Ascending aorta (tissue), 2 donors: ENCODE results near the gene CAPRIN2. TPM values are rescaled to one million over a fixed set of nuclear protein-coding genes. Genes with fewer than 3 reads are reported as not detected.

ENCODE experiments used
- DNase-seq, 2 donors: peaks; one replicate each; pipeline ENCODE4 v3.0.0-alpha.2; 2019; ENCODE audit warnings: low spot score in 2 of 2
- H3K27ac ChIP-seq, 2 donors: fragments of 200-600 bp; sonication (generic); one replicate each; pipeline ENCODE4 v1.5.1; 2016 to 2017; ENCODE audit warnings: mild to moderate bottlenecking in 1 of 2
- H3K27me3 ChIP-seq: fragments of 200-600 bp; sonication (generic); one replicate; pipeline ENCODE4 v1.5.1; 2017
- H3K36me3 ChIP-seq, 2 donors: fragments of 200-600 bp; sonication (generic); one replicate each; pipeline ENCODE4 v1.5.1; 2016
- H3K4me1 ChIP-seq, 2 donors: fragments of 200-600 bp; sonication (generic); one replicate each; pipeline ENCODE4 v1.5.1; 2016 to 2017; ENCODE audit warnings: mild to moderate bottlenecking in 1 of 2
- H3K4me3 ChIP-seq, 2 donors: fragments of 200-600 bp; sonication (generic); one replicate each; pipeline ENCODE4 v1.5.1; 2016 to 2017; ENCODE audit warnings: mild to moderate bottlenecking in 1 of 2
- H3K9me3 ChIP-seq, 2 donors: fragments of 200-600 bp; sonication (generic); one replicate each; pipeline ENCODE4 v1.5.1; 2016
- intact Hi-C: fragments of 100-400 bp; cut with DNase I; formaldehyde crosslinking; loops from one replicate; pipeline ENCODE4 v1.15.1; 2023
- total RNA-seq: library from RNA; depleted of rRNA; stranded (reverse); fragments of >200 nt; gene quantifications from one replicate; pipeline ENCODE4 v1.1.0, GENCODE V29; 2016
- TF ChIP-seq, protein P1 (sequence below), 3 experiments: fragments of 200-600 bp in 2 of 3; fragments of 450-650 bp in 1 of 3; sonication (generic) in 2 of 3; IDR thresholded peaks; one replicate each; pipeline ENCODE4 v1.5.1; 2016 to 2019; ENCODE audit warnings: antibody characterized with exemption in 3 of 3, mild to moderate bottlenecking in 1 of 3, moderate library complexity in 1 of 3

The CAPRIN2 gene
- total RNA-seq, 1 donor from 2014 or later, result 20.6 TPM

DNA sequence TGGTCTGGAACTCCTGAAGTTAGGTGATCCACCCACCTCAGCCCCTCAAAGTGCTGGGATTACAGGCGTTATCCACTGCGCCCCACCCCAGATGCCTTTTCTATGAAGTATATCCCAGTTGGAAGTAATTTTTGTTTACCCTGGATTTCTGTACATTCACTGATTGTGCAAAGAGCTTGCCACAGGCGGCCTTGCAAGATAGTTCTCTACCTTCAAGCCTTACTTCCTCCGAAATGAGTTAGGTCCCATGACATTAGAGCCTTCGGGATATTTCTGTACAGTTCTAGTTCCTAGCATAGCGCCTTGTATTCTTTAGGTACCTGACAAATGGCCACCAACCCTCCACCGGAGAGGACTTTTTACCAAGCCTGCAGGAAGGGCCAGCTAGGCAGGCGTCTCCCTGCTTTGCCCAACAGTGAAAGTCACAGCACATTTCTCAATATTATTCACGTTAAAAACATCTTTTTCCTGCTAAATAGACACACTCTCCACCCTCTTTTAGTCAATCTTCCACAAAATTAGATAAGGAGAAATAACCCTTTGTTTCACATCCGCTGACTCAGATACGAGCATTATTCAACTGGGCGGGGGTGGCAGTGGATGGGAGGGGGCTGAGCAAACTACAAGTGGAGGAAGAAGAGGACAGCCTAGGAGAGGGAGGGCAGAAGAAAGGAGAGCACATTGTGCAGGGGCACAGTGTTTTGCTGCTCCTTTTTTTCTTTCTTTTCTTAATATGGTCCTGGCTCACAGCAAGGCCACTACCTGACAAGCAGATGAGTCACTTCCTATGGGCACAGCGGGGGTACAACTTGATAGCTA is 40.0 kb upstream of the CAPRIN2 start:
- Histone ChIP-seq H3K9me3 (no peaks in the 10 kb centered on the region), H3K27me3 (no peaks in the 10 kb centered on the region), H3K4me3 (peak overlapping the region; percentile 66 to 76), H3K36me3 (no peaks in the 10 kb centered on the region), H3K4me1 (peaks cover 5 to 9% of the 10 kb centered on the region in 2 donors), H3K27ac (peak overlapping the region; percentile 68 to 75)
- intact Hi-C loops, result loop anchor here (5.0 kb wide), 1 partner anchor 97 kb away; the partner anchor contains the start of gene IPO8
- TF ChIP-seq, protein P1, sequence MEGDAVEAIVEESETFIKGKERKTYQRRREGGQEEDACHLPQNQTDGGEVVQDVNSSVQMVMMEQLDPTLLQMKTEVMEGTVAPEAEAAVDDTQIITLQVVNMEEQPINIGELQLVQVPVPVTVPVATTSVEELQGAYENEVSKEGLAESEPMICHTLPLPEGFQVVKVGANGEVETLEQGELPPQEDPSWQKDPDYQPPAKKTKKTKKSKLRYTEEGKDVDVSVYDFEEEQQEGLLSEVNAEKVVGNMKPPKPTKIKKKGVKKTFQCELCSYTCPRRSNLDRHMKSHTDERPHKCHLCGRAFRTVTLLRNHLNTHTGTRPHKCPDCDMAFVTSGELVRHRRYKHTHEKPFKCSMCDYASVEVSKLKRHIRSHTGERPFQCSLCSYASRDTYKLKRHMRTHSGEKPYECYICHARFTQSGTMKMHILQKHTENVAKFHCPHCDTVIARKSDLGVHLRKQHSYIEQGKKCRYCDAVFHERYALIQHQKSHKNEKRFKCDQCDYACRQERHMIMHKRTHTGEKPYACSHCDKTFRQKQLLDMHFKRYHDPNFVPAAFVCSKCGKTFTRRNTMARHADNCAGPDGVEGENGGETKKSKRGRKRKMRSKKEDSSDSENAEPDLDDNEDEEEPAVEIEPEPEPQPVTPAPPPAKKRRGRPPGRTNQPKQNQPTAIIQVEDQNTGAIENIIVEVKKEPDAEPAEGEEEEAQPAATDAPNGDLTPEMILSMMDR (IDR thresholded peaks at IDR 0.05), result no peak
- DNase-seq, result no peak

DNA sequence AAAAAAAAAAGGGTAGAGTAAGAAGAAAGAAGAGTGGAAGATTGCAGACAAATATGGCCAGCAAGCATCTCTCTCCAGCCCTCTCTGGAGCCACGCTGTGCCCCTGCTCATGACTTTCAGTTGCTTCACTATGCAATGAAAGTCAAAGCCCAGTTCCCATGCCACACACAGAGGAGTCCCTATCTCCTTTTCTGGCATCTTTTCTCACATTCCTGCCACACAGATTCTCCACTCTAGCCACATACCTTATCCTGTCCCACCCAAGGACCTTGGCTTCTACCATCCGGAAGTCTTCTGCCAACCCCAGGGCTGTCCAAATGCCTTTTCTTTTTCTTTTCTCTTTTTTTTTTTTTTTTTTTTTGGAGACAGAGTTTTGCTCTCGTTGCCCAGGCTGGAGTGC is 39.3 kb upstream of the CAPRIN2 start:
- Histone ChIP-seq H3K9me3 (no peaks in the 10 kb centered on the region), H3K4me1 (peaks cover 5 to 9% of the 10 kb centered on the region in 2 donors), H3K36me3 (no peaks in the 10 kb centered on the region), H3K27me3 (no peaks in the 10 kb centered on the region), H3K4me3 (no peak overlapping the region), H3K27ac (no peak overlapping the region)
- TF ChIP-seq, protein P1 (IDR thresholded peaks at IDR 0.05), result no peak
- intact Hi-C loops, result no loop called here
- DNase-seq, result no peak

DNA sequence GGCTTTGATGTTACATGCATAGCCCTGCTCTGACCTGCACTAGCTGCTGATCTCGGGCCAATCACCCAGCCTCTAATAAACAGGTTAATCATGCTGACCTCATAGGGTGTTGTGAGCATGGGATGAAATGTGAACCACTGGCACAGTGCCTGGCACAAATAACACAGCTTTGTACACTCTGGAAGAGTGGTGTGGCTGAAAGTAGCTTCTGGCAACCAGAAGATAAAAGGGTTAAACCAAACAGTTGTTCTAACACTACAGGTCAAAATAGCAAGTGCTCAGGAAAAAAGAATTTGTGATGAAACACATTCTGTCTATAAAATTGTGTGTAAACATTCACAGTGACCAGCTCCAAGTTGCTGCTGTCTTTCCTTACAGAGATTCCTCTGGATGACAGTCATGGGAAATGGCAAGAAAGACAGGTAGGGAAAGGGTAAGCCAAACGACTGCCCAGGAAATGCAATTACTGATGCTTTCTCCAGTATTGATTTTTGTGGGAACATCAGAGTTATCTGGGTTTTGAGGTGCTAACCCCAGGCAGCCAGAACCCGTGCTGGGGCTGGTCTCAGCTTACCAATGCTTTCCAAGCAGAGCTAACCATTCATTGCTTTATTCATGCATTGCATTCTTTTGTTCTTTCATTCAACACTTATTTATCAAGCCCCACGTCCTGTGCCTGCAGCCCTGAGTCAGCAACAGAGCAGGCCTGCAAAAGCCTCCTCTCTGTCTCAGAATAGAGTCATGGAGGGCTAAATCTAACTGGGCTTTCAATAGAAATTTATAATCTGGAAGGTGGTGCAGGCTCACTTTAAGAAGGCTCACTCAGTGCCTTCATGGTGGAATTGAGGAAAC is 38.1 kb upstream of the CAPRIN2 start:
- intact Hi-C loops, result no loop called here
- Histone ChIP-seq H3K4me1 (peaks cover 5 to 9% of the 10 kb centered on the region in 2 donors), H3K27me3 (no peaks in the 10 kb centered on the region), H3K36me3 (no peaks in the 10 kb centered on the region), H3K27ac (no peak overlapping the region), H3K4me3 (no peak overlapping the region), H3K9me3 (no peaks in the 10 kb centered on the region)
- no peak for DNase-seq
- TF ChIP-seq, protein P1 (IDR thresholded peaks at IDR 0.05), result no peak

DNA sequence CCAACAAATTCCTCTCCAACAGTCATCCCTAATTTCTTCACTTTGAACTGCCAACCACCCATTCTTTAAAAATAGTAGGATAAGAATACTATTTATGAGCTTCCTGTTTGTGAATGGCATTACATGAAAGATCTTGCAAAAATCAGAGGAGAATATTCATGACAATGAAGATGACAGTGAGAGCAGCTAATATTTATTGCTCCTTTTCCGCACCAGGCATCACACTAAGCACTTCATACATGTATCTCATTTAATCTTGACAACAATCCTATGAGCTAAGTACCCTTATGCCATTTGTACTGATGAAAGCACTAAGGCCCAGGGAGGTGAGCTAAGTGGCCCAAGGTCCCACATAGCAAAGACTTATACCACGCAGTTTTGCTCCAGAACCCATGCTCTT is 37.3 kb upstream of the CAPRIN2 start:
- no peaks in the 10 kb centered on the region for H3K27me3 ChIP-seq
- no peak overlapping the region for H3K4me3 ChIP-seq
- no peaks in the 10 kb centered on the region for H3K36me3 ChIP-seq
- no peak overlapping the region for H3K27ac ChIP-seq
- TF ChIP-seq, protein P1 (IDR thresholded peaks at IDR 0.05), result no peak
- H3K4me1 ChIP-seq, result peaks cover 5 to 9% of the 10 kb centered on the region in 2 donors
- H3K9me3 ChIP-seq, result no peaks in the 10 kb centered on the region
- no peak for DNase-seq
- intact Hi-C loops, result no loop called here

DNA sequence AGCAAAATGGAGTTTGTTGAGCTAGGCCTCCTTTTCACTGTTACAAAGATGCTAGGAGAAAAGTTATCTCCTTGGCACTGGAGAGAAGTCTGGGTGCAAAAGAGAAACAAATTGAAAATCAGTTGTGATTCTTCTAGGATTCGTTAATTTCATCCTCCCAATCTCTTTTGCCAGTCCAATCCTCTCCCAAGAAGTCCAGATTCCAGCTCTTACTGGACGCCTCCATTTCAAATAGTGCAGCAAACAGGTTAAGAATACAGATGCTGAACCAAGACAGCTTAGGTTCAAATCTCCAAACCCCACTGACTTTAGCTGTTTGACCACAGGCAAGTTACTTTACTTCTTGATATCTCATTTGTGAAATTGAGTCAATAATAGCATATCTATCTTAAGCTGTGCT is 34.0 kb upstream of the CAPRIN2 start:
- Histone ChIP-seq H3K9me3 (no peaks in the 10 kb centered on the region), H3K27me3 (no peaks in the 10 kb centered on the region), H3K36me3 (no peaks in the 10 kb centered on the region), H3K4me1 (no peaks in the 10 kb centered on the region), H3K27ac (no peak overlapping the region), H3K4me3 (no peak overlapping the region)
- TF ChIP-seq, protein P1 (IDR thresholded peaks at IDR 0.05), result no peak
- DNase-seq, result no peak
- intact Hi-C loops, result no loop called here
